GM21528 (cell line): ENCODE measurements around the gene LRRC63.
"Not testable (repeated sequence)": the region's sequence is repeated elsewhere in the genome, so short reads cannot be mapped to it uniquely, and the experiment has no call there.

Source experiments
- ATAC-seq: cut with Tn5 transposase; IDR thresholded peaks from one replicate; pipeline ENCODE4 v1.9.1; 2021; ENCODE audit warnings: mild to moderate bottlenecking, moderate library complexity; ENCODE audit not compliant: unreplicated experiment, low FRiP score

The LRRC63 gene

GRCh38 chr13:46179969-46180763 lies 31.6 kb upstream of the LRRC63 start:
- no peak for ATAC-seq

GRCh38 chr13:46181377-46181839 lies 30.3 kb upstream of the LRRC63 start:
- no peak for ATAC-seq

- ATAC-seq = peak; percentile 73
Observed at GRCh38 chr13:46181840-46182490, 29.8 kb upstream of the LRRC63 start, which contains the start of gene LCP1. TSS of gene LCP1 (minus strand) at chr13:46182177. CDS start at chr13:46159662, 22,515 bp downstream.

- peak; percentile 9 for ATAC-seq
Observed at GRCh38 chr13:46182491-46182877, 29.2 kb upstream of the LRRC63 start.

- ATAC-seq = no peak
Observed at GRCh38 chr13:46183018-46183946, 28.4 kb upstream of the LRRC63 start.

- peak; percentile 35 for ATAC-seq
Observed at GRCh38 chr13:46184277-46184699, 27.4 kb upstream of the LRRC63 start.

- no peak for ATAC-seq
Observed at GRCh38 chr13:46185634-46186033, 26.1 kb upstream of the LRRC63 start.

- no peak for ATAC-seq
Observed at GRCh38 chr13:46192412-46192811, 19.3 kb upstream of the LRRC63 start.

GRCh38 chr13:46195016-46195415 lies 16.7 kb upstream of the LRRC63 start:
- no peak for ATAC-seq

GRCh38 chr13:46197299-46198048 lies 14.3 kb upstream of the LRRC63 start:
- no peak for ATAC-seq

GRCh38 chr13:46198696-46199193 lies 13.0 kb upstream of the LRRC63 start:
- ATAC-seq = no peak

GRCh38 chr13:46202188-46202795 lies 9.4 kb upstream of the LRRC63 start:
- ATAC-seq = no peak

GRCh38 chr13:46202966-46203365 lies 8.8 kb upstream of the LRRC63 start:
- no peak for ATAC-seq

GRCh38 chr13:46206143-46206542 lies 5.6 kb upstream of the LRRC63 start:
- ATAC-seq = no peak

- ATAC-seq = no peak
Observed at GRCh38 chr13:46207828-46208227, 3.9 kb upstream of the LRRC63 start.

- ATAC-seq = no peak
Observed at GRCh38 chr13:46210362-46211083, 1.2 kb upstream of the LRRC63 start.

GRCh38 chr13:46211116-46211482 lies 629 bp upstream of the LRRC63 start:
- ATAC-seq = peak; percentile 35

GRCh38 chr13:46213242-46213641 lies 1.5 kb downstream of the LRRC63 start:
- no peak for ATAC-seq

GRCh38 chr13:46214741-46215140 lies 3.0 kb downstream of the LRRC63 start:
- not testable (repeated sequence) for ATAC-seq
